ENCODE results near the gene GCN1.

Gene GCN1

GRCh38 chr12:120130011-120130410, 64.5 kb downstream of the GCN1 start:
- FAIRE-seq (no peak), DNase-seq (ENCODE audit: insufficient read length, low spot score) (no peak)
- TF ChIP-seq POLR2AphosphoS5 (IDR thresholded peaks at IDR 0.05; ENCODE audit: low read depth, low read length) (no peak), PAX5 (IDR thresholded peaks at IDR 0.05; ENCODE audit: insufficient read depth, low read length, severe bottlenecking) (no peak), POLR2A (IDR thresholded peaks at IDR 0.05; ENCODE audit: low read depth, low read length) (no peak), TAF1 (IDR thresholded peaks at IDR 0.05; ENCODE audit: low read depth, low read length) (no peak), SPI1 (IDR thresholded peaks at IDR 0.05; ENCODE audit: low read depth, low read length) (no peak), POU2F2 (IDR thresholded peaks at IDR 0.05; ENCODE audit: low read depth, low read length) (no peak)

DNA sequence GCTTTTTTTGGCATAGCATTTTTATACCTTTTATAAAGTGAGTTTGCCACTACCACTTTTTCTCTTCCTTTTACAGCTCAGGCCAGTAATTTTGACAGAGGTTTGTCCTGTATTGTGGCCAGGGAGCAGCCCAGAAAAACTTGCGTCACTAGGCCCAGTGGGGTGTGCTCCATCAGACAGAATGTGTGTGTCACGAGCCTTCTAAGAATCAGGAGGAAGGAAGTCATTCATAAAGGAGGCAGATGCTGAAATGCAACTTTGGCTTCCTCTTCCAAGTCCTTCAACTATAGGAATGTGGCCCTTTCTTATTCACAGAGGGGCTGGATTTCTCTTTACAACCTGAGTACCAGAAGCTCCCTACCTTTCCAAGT, 67.9 kb downstream of the GCN1 start:
- no peak for FAIRE-seq
- no peak for DNase-seq (ENCODE audit: insufficient read length, low spot score)

DNA sequence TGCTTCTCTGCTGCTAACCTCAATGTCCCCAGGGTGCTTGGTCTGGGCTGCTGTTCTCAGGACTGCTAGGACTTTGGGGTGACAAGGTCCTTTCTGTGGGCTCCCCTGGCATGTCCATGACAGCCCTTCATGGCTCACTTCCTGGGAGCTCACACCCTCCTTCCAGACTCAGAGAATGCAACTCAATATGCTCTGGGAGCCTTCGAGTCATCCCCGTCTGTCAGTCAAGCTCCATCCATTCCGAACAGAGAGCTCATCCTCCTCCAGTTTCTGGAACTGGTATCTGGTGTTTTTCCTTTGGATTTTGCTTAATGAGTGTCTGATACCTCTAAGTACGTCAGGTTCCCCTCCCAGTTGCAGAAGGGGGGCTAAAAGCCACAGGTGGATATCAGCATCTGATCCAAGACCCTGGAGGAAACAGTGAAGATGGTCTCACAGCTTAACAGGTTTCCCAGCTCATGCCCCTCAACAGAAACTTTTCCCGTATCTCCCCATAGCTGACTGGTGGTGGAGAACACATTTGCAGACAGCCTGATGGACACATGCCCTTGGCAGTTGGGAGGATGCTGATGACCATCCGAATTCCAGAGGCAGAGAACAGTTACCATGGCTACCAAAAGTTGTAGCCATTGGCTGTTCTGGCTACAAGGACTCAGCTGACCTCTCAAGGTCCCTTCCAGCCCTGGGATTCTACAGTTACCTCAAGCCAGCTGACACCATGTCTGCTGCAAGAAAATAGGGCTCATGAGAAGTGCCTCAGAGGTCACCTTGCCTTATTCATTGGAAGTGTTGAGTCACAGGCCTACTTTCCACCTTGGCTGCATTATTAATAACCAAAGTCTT, 68.5 kb downstream of the GCN1 start:
- DNase-seq (ENCODE audit: insufficient read length, low spot score) (no peak), FAIRE-seq (peak; percentile 9)
- TF ChIP-seq SPI1 (IDR thresholded peaks at IDR 0.05; ENCODE audit: low read depth, low read length) (no peak), POLR2AphosphoS5 (IDR thresholded peaks at IDR 0.05; ENCODE audit: low read depth, low read length) (peak; percentile 66), PAX5 (IDR thresholded peaks at IDR 0.05; ENCODE audit: insufficient read depth, low read length, severe bottlenecking) (no peak)

More for the DNA sequence above, 67.9 kb downstream of the GCN1 start:
- no peak for TF ChIP-seq PAX5 (IDR thresholded peaks at IDR 0.05; ENCODE audit: insufficient read depth, low read length, severe bottlenecking)
- TF ChIP-seq SPI1 (IDR thresholded peaks at IDR 0.05; ENCODE audit: low read depth, low read length): no peak
- TF ChIP-seq TAF1 (IDR thresholded peaks at IDR 0.05; ENCODE audit: low read depth, low read length): no peak
- no peak for TF ChIP-seq POLR2AphosphoS5 (IDR thresholded peaks at IDR 0.05; ENCODE audit: low read depth, low read length)
- no peak for TF ChIP-seq POU2F2 (IDR thresholded peaks at IDR 0.05; ENCODE audit: low read depth, low read length)
- no peak for TF ChIP-seq POLR2A (IDR thresholded peaks at IDR 0.05; ENCODE audit: low read depth, low read length)

DNA sequence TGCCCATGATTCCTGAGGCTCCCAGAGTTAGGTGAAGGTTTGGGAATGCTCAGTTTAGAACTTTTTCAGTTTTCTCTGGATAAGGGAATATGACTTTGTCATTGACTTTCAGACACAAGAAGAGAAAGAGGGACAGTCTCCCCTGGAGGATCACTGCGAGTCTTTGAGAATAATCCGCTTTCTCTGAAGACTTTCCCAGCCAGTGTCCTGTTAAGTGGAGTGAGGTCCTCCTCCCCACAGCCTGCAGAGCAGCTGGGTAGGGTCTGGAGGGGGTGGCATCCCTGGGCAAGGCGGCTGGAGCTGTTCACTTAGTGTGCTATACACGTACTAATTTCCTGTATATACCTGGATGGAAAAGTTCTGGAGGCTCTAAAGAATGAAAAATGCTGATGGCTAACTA, 69.5 kb downstream of the GCN1 start:
- no peak for DNase-seq (ENCODE audit: insufficient read length, low spot score)
- FAIRE-seq: no peak
- TF ChIP-seq POLR2AphosphoS5 (IDR thresholded peaks at IDR 0.05; ENCODE audit: low read depth, low read length) (no peak), PAX5 (IDR thresholded peaks at IDR 0.05; ENCODE audit: insufficient read depth, low read length, severe bottlenecking) (no peak), TAF1 (IDR thresholded peaks at IDR 0.05; ENCODE audit: low read depth, low read length) (no peak), POLR2A (IDR thresholded peaks at IDR 0.05; ENCODE audit: low read depth, low read length) (no peak), SPI1 (IDR thresholded peaks at IDR 0.05; ENCODE audit: low read depth, low read length) (no peak)

DNA sequence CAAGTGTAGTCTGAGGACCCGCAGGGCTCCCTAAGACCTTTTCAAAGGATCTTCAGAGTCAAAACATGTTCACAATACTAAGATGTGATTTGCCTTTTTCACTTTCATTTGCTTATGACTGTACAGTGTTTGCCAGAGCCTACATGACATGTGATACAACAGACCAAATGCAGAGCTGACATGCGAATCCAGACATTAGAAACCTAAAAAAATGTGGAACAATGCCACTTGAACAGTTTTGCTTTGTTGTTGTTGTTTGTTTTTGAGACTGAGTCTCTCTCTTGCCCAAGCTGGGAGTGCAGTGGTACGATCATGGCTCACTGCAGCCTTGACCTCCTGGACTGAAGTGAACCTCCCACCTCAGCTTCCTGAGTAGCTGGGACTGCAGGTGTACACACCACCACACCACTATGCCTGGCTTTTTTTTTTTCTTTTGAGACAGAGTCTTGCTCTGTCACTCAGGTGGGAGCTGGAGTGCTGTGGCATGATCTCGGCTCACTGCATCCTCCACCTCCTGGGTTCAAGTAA, 72.7 kb downstream of the GCN1 start:
- TF ChIP-seq PAX5 (IDR thresholded peaks at IDR 0.05; ENCODE audit: insufficient read depth, low read length, severe bottlenecking) (no peak), TAF1 (IDR thresholded peaks at IDR 0.05; ENCODE audit: low read depth, low read length) (no peak), POLR2AphosphoS5 (IDR thresholded peaks at IDR 0.05; ENCODE audit: low read depth, low read length) (no peak), POLR2A (IDR thresholded peaks at IDR 0.05; ENCODE audit: low read depth, low read length) (no peak), SPI1 (IDR thresholded peaks at IDR 0.05; ENCODE audit: low read depth, low read length) (no peak), POU2F2 (IDR thresholded peaks at IDR 0.05; ENCODE audit: low read depth, low read length) (no peak)
- FAIRE-seq (peak; percentile 86), DNase-seq (ENCODE audit: insufficient read length, low spot score) (no peak)

- peak; percentile 51 for FAIRE-seq
- TF ChIP-seq POLR2A (IDR thresholded peaks at IDR 0.05; ENCODE audit: low read depth, low read length) (no peak; the same call in none of the 2 replicates), PAX5 (IDR thresholded peaks at IDR 0.05; ENCODE audit: insufficient read depth, low read length, severe bottlenecking) (no peak), SPI1 (IDR thresholded peaks at IDR 0.05; ENCODE audit: low read depth, low read length) (no peak), POLR2AphosphoS5 (IDR thresholded peaks at IDR 0.05; ENCODE audit: low read depth, low read length) (no peak), TAF1 (IDR thresholded peaks at IDR 0.05; ENCODE audit: low read depth, low read length) (no peak), POU2F2 (IDR thresholded peaks at IDR 0.05; ENCODE audit: low read depth, low read length) (no peak)
- DNase-seq (ENCODE audit: insufficient read length, low spot score): no peak
Observed at GRCh38 chr12:120121343-120121742, 73.2 kb downstream of the GCN1 start.

DNA sequence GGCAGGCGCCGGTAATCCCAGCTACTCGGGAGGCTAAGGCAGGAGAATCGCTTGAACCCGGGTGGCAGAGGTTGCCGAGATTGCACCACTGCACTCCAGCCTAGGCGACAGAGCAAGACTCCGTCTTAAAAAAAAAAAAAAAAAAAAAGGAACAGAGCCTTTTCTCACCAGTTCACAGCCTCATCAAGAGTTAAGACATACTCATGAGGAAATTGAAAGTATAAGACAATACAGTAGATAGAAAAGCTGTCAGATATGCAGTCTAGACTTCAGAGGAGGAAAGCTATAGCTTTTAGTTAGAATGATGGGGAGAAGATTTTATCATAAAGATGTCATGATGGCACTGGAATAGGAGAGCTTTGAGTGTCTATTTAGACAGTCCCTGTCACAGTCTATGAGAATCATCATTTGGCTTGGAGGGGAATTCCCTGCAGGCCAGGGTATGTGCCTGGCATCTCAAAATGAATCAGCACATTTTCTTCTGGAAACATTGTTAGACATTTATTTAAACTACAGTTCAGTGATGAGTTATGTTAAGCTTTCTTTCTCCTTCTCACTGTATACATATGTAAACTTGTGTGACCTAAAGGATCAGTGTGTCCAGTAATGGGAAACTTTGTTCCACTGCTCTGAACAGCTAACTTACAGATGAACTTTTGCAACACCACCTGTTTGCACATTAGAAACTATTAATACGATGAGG, 75.1 kb downstream of the GCN1 start:
- DNase-seq (ENCODE audit: insufficient read length, low spot score): no peak
- FAIRE-seq: peak; percentile 69
- TF ChIP-seq POLR2A (IDR thresholded peaks at IDR 0.05; ENCODE audit: low read depth, low read length) (no peak), TAF1 (IDR thresholded peaks at IDR 0.05; ENCODE audit: low read depth, low read length) (no peak), POLR2AphosphoS5 (IDR thresholded peaks at IDR 0.05; ENCODE audit: low read depth, low read length) (no peak), SPI1 (IDR thresholded peaks at IDR 0.05; ENCODE audit: low read depth, low read length) (peak; percentile 75), PAX5 (IDR thresholded peaks at IDR 0.05; ENCODE audit: insufficient read depth, low read length, severe bottlenecking) (no peak), POU2F2 (IDR thresholded peaks at IDR 0.05; ENCODE audit: low read depth, low read length) (no peak)

DNA sequence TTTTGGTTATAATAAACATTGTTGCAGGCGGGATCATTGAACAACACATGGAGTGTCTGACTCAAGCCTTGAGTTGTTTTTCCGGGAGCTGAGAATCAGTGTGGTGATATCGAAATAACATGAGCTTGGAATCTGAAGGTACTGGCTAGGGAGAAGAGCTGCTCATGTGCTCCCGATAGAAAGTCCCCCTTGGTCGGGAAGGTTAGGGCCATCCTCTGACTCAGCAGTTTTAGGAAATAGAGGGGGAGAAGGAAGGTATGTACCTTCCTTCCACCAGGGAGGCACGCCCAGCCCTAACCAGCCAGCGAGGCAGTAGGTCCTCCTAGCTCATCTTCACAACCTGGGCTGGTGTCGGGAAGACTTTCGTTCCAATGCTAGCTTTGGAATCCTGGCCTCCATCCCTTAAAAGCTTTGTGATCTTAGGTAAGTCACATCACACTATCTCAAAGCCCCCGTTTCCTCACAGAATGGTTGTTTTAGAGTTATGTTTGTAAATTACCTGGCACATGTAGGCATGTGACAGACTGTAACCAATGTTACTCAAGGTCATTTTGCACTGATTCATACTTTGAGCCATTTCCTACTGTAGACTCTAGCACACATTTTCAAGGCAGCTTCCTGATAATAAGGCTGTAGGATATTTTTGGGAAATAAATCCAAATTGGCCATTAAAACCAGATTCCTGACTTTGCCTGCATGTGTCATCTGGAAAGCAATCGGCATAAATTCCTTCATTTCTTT, 76.0 kb downstream of the GCN1 start:
- TF ChIP-seq PAX5 (IDR thresholded peaks at IDR 0.05; ENCODE audit: insufficient read depth, low read length, severe bottlenecking) (no peak), TAF1 (IDR thresholded peaks at IDR 0.05; ENCODE audit: low read depth, low read length) (no peak), POLR2A (IDR thresholded peaks at IDR 0.05; ENCODE audit: low read depth, low read length) (no peak), POU2F2 (IDR thresholded peaks at IDR 0.05; ENCODE audit: low read depth, low read length) (no peak), SPI1 (IDR thresholded peaks at IDR 0.05; ENCODE audit: low read depth, low read length) (no peak), POLR2AphosphoS5 (IDR thresholded peaks at IDR 0.05; ENCODE audit: low read depth, low read length) (no peak)
- DNase-seq (ENCODE audit: insufficient read length, low spot score) (no peak), FAIRE-seq (no peak)

DNA sequence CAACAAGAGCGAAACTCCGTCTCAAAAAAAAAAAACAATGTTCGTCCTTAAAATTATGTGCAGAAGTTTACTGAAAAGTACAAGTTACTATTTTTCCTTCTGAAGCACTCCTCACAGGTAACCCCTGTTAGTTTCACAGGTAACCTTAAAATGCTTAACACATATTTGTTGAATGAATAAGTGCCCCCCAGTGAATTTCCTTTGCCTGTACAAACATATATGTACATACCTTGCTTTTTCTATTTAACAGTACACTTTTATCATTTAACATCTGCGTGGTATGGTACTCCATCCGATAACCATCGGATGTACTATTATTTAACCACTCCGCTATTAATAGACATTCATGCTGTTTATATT, 76.6 kb downstream of the GCN1 start:
- DNase-seq (ENCODE audit: insufficient read length, low spot score): no peak
- TF ChIP-seq POLR2A (IDR thresholded peaks at IDR 0.05; ENCODE audit: low read depth, low read length) (no peak), SPI1 (IDR thresholded peaks at IDR 0.05; ENCODE audit: low read depth, low read length) (no peak), PAX5 (IDR thresholded peaks at IDR 0.05; ENCODE audit: insufficient read depth, low read length, severe bottlenecking) (no peak), POLR2AphosphoS5 (IDR thresholded peaks at IDR 0.05; ENCODE audit: low read depth, low read length) (no peak), POU2F2 (IDR thresholded peaks at IDR 0.05; ENCODE audit: low read depth, low read length) (no peak), TAF1 (IDR thresholded peaks at IDR 0.05; ENCODE audit: low read depth, low read length) (no peak)
- no peak for FAIRE-seq
